ENCODE data around the gene GPER1.
A peak's percentile ranks its signal among the peaks of the same experiment; 100 is the strongest.
"Not testable (repeated sequence)": the region's sequence is repeated elsewhere in the genome, so short reads cannot be mapped to it uniquely, and the experiment has no call there.

Gene GPER1

DNA sequence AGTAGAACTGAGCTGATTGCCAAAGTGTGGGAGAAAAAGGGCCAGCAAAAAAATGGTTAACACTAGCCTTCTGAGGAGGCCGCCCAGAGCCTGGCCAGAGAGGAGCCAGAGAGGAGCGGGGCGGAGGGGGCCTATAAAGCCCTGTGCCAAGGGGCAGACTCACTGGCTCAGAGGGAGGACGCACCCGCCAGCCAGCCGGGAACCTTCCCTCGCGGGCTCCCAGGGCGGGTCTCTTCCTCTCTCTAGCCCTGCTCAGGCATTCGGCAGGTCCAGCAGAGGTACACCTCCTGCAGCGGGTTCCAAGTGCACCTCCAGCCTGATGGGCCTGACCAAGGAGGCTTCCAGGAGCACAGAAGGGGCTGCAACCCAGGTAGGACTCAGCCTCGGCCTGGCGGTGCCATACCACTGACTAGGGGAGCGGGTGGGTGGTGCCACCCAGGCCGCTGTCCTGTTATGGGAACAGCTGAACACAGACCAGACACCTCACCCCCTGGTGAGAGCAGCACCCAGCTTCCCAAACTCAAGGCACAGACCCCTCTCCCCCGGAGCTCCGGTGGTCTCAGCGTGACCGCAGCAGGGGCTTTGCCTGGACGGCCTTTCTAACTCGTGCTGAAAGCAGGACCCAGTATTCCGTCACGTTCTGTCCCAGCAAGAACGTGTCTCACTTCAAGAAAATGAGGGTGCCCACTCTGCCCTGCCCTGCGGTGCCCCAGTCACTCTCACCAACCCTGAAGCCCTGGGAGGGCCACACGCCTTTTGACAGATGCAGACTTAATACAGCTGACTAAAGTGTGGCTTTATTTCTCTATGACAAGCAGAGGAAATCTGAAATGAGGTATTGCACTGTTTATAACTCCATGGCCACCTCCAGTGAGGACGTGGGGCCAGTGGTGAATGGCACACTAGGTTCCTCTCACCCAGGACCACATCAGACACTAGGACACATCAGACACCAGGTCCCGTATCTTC lies at the start of gene GPER1:
Gene GPER1, plus strand, starts transcription at position 162 of the 969 bp plus-strand sequence. CDS start 3,616 bp downstream, outside the sequence.
- DNase-seq: no peak

DNA sequence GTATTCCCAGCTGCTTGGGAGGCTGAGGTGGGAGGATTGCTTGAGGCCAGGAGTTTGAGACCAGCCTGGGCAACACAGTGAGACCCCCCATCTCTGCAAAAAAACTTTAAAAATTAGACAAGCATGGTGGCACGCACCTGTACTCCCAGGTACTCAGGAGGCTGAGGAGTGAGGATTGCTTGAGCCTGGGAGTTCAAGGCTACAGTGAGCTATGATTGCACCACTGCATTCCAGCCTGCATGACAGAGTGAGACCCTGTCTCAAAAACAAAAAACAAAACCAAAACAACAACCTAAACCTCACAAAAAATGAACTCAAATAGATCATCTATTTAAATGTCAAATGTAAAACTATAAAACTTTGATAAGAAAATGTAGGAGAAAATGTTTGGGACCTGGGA lies 47.7 kb upstream of the GPER1 start:
- not testable (repeated sequence) for DNase-seq

DNA sequence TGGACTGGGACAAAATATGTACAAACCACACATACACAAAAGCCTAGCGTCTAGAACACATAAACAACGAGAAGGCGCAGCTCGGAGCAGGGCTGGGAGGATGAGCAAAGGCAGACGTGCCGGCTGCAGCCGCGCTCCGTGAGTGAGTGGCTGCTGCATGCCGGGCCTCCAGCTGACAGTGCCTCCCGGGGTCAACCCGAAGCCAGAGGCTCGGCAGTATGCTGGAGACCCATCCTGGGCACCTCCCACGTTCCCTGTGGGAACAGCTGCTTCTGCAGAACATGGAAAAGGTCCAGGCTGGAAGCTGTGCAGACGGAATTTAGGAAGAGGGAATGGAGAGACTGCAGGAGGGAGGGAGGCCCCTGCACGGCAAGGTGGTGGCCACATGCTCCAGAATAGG lies 47.1 kb upstream of the GPER1 start:
- peak; percentile 5 for DNase-seq

DNA sequence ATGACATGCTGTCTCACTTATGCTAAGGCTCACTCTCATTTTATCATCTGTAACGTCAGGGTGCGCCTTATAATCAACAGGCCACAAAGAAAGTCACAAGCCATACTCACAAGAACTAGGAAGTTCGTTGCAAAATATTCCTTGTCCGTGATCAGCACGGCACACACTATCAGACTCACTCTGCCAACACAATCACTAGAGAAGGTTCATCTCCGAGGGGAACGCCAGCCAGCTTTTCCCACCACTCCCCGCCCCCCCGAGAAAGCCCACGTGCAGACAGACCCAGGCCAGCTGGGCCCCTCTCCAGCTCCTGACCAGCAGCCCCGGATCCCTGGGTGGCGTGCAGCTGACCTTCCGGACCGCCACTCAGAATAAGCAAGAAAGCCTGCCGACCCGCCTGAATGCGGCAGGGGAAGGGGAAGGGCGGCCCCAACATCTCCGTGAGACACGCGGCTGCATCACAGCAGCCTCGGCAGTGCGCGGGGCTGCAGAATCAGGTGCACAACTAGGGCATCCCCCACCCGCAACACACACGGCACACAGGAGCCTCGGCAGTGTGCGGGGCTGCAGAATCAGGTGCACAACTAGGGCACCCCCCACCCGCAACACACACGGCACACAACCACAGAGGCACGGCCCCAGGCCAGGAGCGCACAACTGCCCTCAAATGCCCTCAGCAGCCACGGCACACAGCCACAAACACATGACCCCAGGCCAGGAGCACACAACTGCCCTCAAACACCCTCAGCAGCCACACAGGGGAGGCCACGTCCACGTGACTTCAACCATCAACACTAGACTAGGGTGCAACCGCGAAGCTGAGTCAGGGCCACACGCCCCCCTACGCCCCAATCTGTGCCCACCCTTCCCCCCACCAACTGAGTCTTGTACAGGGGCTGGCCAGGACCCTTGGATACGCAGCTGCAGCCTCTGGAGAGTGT lies 46.1 kb upstream of the GPER1 start:
- no peak for DNase-seq

DNA sequence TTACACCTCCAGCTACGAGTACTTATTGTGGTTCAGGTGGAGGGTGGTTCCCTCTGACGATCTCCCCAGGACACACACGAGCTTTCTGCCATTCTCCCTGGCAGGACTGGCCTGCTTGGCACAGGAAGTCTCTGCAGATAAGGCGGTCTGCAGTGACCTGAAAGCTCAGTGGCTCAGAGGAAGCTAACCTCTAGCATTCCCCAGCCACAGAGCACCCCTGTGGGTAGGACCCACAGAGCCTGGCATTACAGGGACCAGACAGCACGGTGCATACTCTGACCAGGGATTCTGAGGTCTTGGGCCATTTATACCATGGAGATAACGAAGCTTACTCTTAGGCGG lies 45.5 kb upstream of the GPER1 start:
- DNase-seq: no peak

DNA sequence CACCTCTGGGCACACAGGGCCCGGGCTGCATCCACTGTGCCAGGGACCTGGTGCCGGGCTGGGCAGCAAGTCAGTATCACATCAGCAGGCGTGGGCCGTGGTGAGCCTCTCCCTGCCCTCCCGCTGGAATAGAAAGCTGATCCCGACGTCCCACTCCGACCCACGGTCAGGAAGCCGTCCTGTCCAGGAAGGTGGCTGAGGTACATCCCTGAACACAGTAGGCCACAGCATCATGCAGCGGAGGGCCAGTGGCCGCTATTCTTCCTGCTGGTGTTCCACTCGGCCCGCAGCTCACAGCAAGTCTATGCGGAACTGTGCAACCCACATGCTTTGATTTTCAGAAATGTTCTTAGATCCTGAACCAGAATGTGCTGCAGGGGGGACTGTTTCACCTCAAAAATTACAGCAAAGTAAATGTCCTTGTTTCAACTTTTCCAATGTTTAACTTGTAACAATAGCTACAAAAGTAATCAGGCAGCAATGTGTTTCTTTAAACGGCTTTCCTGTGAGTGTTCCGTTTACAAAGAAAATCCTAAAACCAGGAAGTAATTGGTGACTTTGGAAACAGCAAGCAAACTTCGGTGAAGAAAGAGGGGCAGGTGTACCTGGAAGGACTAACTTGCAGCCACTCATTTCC lies 44.2 kb upstream of the GPER1 start:
- DNase-seq: peak; percentile 46

DNA sequence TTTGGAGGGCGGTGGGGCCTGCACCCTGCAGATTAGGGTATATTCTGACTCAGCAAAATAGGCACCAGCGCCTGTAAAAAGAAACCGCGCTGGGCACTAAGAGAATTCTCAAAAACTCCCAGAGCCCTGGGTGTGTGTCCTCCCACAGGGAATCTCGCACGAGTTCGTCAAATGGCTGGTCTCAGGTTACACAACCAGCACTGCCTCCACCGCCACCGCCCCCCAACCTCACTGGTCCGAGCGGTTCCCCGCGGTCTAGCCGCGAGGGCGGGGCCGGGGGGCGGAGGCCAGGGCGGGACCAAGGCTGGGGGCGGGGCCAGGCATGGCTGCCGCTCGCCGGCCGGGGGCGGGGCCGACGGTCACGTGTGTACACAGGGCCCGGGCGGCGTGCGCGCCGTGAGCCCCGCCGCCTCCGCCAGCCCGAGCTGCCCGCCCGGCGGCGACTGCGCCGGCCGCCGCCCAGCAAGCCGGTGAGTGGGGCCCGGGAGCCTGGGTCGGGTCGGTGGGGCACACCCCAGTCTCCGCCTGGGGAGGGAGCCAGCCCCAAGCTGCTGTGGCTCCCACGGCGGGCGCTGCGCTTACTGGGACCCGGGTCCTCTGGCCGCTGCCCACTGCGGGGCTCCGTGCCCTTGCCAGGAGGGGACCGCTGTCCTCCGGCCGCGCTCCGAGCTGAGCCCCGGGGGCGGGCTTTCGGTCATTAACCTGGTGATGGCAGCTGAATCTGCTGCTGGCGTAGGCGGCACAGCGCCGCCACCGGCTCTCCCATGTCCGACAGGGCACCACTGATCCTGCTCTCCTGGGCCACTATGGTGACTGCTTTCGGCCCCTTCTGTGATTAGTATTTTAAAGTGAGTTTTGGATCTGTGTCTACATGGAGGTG lies 43.5 kb upstream of the GPER1 start, which contains the start of gene GPR146:
Gene GPR146, plus strand, starts transcription at position 358 of the 880 bp plus-strand sequence. CDS start 12,970 bp downstream, outside the sequence.
- peak; percentile 87 for DNase-seq

DNA sequence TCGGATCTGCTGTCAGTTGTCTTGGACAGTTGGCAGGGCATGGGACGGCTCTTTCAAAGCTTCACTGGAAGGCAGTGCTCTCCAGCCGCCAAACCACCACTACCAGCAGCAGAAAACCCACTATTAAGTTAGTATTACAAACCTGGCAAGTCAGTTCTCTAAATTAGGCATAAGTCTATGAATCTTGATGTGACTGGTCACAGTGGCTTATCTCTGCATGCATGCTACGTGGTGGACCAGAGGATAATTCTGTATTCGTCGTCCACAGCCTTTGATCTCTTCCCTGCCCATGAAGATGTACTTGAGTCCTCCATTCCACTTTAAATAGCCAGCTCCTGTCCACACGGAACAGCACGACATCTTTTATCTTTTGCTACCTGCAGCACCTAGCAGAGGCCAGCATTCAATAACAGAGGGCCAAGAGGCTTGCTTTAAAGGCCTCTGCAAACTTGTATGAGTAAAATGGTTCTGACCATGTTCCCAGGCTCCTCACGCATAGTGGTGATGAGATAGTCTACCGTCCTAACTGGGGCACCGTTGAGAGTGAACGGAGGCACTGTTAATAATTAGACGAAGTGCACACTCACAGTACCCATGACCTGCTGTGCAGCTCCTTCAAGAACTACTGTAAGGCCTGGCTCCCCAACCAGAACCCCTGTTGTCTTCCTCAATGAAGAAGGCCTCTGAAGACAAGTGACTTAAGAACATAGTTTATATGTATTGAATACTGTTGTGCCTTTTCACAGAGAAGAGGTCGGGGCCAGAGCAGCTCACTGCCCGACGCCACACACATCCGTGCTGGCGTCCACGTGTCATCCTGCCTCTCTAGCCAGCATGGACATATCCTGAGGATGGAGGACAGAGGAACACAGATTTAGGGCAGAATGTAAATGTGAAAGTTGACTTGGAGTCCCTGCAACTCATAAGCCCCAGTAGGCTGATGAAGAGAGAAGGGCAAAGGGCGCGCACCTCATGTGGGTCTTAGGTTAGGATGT lies 42.5 kb upstream of the GPER1 start:
- peak; percentile 36 for DNase-seq

DNA sequence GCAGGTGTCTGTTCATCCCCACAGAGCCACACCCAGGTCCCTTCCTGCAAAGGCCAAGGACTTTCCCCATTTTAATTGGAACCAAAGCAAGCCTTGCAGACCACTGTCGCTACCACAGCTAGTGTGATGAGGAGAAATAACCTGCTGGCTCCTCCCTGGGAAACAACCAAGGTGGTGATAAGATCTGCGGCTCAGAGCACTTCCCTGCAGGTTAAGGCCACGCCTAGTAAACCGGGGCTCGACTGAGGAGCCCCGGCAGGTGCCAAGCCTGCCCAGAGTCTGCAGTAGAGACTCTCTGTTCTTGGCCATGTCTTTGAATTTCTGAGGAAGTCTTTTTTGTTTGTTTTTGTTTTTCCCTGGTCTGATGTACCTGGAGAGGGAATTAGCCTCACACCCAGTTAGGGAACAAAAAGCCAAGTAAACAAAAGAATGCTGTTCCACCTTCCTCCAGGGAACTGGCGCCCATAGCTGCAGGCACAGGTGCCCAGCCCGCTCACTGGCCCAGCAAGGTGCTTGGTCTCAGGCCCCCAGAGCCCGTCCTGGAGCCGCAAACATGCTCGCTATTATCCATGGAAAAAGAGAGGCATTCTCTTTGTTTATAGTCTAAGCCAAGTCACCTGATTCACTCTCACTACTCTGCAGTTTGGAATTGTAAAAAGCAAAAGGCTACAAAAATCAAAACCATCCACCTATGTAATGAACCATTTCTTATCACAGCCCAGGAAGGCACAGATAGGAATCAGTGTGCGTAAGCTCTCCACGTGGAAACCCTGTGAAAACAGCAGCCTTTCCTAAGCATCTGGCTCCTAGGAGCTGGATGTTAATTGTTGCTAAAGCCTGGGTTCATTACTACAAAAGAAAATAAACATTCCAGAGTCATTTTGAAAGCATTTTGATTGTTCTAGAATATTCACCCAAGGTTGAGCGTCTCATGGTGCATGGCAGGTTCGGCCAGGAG lies 40.9 kb upstream of the GPER1 start:
- DNase-seq: no peak

DNA sequence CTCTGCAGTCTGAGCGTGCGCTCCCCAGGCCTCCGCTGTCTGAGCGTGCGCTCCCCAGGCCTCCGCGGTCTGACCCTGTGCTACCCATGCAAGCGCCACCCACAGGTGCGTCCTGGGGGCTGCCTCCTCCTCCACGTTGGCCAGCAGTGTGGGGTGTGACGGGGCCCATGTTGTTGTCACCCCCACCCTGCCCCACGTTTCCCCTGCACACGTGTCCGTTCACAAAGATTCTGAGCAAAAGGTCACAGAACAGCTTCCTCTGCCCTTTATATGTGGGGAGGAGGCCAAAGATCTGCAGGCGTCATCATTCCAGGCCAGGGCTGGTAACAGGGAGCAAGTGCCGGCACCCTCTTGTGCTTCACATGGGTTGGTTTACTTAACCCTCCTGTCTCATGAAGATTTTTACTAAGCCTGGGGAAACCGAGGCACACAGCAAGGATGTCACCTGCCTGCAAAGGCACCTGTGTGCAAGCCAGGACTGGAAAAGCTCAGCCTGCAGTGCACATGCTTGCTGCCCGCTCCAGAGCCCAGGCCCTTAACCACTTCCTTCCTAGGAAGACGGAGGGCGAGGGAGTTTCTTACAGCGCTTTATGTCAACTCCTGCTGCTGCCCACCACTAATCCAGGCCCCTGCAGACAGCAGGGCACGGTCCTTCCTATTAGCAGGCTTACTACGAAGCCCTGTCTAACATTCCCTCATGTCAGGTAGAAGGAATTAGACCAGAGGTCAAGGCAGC lies 38.7 kb upstream of the GPER1 start:
- no peak for DNase-seq

DNA sequence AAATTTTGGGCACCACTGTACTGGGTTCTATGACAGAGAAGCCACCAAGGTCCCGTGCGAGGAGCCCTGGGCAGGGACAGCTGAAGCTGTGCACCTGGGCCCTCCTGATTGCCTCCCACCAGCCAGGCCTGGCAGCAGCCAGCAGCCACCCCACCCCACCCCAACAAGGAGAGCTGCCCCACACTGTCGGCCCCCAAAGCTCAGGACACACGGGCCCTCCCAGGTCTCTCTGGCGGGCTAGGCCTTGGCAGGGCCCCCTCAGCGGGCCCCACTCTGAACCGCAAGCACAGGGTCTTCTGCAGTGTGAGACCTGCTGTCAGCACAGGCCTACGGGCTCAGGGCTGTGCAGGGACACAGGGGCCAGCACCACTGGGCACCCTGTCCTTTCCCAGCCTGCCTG lies 38.1 kb upstream of the GPER1 start:
- DNase-seq: no peak

DNA sequence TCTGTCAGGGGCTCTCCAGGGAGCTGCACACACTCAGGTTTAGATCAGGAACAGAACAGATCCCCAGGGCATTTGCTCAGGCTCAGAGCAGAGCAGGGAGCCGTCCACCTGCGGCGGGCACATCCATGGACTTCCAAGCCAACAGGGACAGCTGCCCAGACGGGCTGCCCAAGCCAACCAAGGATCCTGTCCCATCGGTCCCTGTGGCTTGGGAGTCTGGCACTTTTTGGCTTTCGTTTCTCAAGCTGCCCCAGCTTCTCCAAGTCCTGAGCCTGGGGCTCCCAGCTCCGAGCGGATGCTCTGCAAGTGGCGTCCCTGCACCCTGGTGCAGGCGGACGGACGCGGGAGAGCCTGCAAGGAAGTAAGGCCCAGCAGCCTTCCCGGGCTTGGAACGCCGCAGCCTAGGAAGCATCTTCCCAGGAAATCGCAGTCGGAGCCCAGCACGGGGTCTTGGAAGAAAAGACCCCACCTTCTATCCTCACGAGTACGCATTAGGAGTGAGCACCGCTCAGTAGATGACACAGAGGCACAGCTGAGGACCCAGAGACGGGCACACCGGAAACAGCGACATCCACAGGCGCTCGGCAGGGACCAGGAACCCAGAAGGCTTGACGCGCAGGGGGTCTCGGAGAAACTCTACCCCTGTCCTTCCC lies 37.5 kb upstream of the GPER1 start:
- DNase-seq: no peak

DNA sequence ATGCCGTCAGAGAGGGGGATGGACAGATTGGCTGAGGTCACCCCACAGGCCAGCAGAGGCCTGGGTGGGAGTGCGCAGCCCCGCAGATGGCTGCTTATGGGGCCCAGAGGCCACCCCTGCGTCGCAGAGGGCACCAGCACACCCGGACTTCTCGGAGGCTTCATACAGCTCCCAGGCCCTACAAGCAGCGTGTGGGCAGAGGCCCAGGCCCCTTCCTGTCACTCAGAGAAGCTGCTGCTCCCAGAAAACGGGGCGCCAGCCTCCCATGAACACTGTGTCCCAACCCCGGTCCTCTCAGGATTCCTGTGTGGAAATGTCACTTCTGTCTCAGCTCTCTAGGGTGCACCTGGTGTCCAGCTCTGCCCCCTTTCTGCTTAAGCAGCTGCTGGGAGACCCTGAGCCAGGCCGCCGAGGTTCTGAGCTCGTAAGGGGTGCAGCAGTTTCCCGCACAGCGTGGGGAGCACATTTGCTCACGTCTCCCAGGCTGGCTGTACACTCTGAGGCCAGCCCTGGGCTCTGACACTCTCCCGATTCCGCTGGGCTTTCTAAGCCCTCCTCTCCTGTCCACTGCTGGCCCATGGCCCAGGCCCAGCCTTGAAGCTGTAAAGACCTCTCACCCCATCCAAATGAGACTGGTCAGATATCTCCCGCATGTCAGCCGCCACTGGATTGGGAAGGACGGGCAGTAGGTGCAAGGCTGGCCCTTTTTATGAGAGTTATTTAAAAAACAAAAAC lies 36.8 kb upstream of the GPER1 start:
- DNase-seq: no peak

DNA sequence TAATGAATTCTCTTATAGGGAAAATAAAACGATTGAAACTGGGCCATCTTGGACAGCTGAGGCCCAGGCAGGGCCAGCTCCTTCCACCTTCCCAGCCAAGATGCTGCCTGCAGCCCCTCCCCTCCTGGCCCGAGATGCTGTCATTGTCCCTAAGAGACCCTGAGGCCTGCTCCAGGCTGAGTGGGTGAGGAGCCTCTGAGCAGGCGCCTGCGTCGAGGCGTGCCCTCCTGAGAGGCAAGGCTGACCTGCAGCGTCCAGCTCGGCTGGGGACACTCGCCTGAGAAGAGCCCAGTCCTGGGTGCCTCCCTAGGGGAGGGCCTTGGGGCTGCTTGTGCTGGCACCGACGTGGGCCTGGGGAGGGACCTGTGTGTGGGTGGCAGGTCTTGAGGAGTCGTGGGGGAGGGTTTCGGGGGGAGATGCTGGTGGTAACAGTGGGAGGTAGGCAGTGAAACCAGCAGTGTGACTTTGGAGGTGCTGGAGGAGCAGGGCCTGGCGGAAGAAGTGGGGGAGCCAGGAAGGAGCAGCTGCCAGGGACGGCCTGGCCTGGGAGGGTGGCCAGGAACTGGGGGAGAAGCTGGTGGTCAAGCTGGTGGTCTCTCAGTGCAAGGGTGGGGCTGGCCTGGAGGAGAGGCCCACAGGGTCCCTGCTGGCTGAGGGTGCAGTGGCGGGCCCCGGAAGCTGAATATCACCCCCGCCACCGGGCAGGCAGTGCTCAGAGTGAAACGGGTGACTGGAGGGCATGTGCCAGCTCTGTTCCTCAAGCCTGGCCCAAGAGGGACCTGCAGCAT lies 35.7 kb upstream of the GPER1 start:
- DNase-seq: no peak

DNA sequence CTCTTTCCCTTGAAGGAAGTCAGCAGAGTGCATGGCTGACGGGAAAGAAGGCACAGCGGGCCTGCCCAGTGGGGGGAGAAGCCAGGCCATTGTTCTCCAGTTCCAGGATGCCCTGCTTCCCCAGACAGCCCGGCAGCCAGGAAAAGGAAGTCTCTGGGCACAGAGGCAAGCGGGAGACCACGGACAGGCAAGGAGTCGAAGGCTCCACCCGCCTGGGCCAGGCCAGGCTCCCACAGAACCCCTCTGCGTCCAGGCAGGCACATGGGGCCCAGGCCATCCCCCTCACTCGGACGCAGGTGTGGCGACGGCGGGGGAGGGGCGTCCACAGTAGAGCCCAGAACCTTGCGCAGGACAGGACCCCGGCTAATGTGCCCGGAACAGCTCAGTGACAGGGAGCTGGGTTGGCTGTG lies 34.9 kb upstream of the GPER1 start:
- DNase-seq: no peak

DNA sequence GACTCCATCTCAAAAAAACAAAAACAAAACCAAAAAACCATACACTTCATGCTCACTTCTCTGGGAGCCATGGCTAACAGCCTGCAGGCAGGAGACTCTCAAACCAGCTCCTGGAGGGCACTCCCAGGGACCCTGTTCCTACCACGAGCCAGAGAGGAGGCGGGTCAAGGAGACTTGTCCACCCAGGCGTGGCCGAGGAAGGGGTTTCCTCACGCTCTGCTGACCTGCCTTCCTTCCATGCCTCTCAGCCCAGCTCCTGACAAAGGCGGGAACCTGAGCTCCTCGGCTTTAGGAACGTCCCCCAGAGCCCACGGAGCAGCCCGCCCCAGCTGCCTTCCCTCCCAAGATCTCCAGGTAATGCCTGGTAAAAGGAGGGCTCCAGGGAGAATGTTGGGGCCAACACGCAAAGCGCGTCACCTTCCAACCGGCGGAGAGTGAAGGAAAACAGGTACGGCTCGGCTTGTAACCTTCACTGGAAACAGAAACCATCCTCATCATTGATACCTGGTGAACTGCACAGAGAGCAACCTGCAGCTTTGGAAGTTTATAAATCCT lies 34.0 kb upstream of the GPER1 start:
- no peak for DNase-seq
